Calu3 (cell line): ENCODE results near the gene UTP11. TPM values are rescaled to one million over a fixed set of nuclear protein-coding genes. Genes with fewer than 3 reads are reported as not detected.

ENCODE experiments used
- BruUV-seq: library from RNA; stranded (reverse); fragments of 400-500 nt; replicated peaks from 2 replicates; lab custom pipeline; 2021; lab: Mats Ljungman, UMichigan
- CTCF ChIA-PET: fragments of 300-600 bp; sonication (Branson Sonifier 250); formaldehyde crosslinking; loops from one replicate; lab custom pipeline; 2022; ENCODE audit warnings: antibody characterized with exemption; lab: Charles Lee
- DNase-seq: peaks from one replicate; pipeline ENCODE4 v3.0.0; 2022
- H3K27ac Mint-ChIP-seq: one replicate; pipeline ENCODE4 v1.8.0; 2022; ENCODE audit warnings: mixed read lengths; ENCODE audit not compliant: unreplicated experiment
- H3K27me3 Mint-ChIP-seq: one replicate; pipeline ENCODE4 v1.8.0; 2022; ENCODE audit warnings: mixed read lengths; ENCODE audit not compliant: unreplicated experiment
- H3K36me3 Mint-ChIP-seq: one replicate; pipeline ENCODE4 v1.8.0; 2022; ENCODE audit warnings: mild to moderate bottlenecking, moderate library complexity, mixed read lengths; ENCODE audit not compliant: insufficient read depth, unreplicated experiment
- H3K4me1 Mint-ChIP-seq: one replicate; pipeline ENCODE4 v1.8.0; 2022; ENCODE audit warnings: mild to moderate bottlenecking, low read depth, mixed read lengths; ENCODE audit not compliant: unreplicated experiment
- H3K4me3 Mint-ChIP-seq: one replicate; pipeline ENCODE4 v1.8.0; 2022; ENCODE audit warnings: mild to moderate bottlenecking, low read depth, moderate library complexity, mixed read lengths; ENCODE audit not compliant: unreplicated experiment
- H3K9me3 Mint-ChIP-seq: one replicate; pipeline ENCODE4 v1.8.0; 2022; ENCODE audit warnings: low read depth, mixed read lengths; ENCODE audit not compliant: unreplicated experiment
- intact Hi-C: fragments of 100-400 bp; cut with micrococcal nuclease; formaldehyde crosslinking; loops from one replicate; pipeline ENCODE4 v1.10.0; 2022; ENCODE audit not compliant: unreplicated experiment
- total RNA-seq: library from RNA; stranded (reverse); gene quantifications from 2 replicates; pipeline ENCODE4 v1.2.3, GENCODE V29; 2022
- TF ChIP-seq, protein P1 (sequence below): fragments of 200-600 bp; IDR thresholded peaks from one replicate; pipeline ENCODE4 v1.8.0; 2022; ENCODE audit warnings: antibody characterized with exemption; ENCODE audit not compliant: unreplicated experiment

The UTP11 gene
- total RNA-seq, 1 experiment from 2014 or later: 38.5 TPM

DNA sequence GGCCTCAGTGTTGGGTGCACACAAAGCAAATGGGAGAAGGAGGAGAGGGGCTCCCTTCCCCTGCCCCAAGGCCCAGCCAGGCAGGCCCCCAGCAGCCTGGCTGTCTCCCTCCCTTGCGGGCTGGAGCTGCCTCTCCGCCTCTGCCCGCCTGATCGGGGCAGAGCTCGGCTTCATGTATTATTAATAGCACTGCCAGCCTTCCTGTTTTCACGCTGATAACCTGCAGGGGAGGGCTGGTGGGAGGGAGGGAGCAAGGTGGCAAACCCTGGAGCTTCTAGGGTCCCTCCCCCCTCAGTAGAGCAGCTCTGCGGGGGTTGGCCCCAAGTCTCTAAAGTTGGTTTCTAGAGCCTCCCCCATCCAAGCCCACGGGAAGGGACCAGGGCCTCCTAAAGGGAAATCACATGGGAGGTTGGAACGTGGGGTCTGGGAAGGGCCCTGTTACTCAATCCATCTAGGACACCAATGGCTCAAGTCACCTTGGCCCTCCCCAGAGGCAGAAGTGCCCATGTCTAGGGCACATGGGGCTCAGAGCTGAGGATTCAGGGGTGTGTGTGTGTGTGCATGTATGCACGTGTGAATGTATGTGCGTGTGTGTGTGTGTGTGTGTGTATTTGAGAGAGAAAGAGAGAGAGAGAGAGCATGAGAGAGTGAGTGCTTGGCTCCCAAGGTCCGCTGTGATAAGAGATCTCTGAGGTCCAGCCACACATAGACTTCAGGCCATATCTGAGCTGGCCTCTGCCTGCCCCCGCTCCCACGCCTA is 55.9 kb downstream of the UTP11 start:
- Mint-ChIP-seq H3K27ac (no peak overlapping the region), H3K4me3 (no peak overlapping the region), H3K27me3 (peaks cover 79% of the 10 kb centered on the region), H3K36me3 (no peaks in the 10 kb centered on the region), H3K9me3 (no peaks in the 10 kb centered on the region), H3K4me1 (no peaks in the 10 kb centered on the region)
- intact Hi-C loops: no loop called here
- DNase-seq: no peak
- TF ChIP-seq, protein P1, sequence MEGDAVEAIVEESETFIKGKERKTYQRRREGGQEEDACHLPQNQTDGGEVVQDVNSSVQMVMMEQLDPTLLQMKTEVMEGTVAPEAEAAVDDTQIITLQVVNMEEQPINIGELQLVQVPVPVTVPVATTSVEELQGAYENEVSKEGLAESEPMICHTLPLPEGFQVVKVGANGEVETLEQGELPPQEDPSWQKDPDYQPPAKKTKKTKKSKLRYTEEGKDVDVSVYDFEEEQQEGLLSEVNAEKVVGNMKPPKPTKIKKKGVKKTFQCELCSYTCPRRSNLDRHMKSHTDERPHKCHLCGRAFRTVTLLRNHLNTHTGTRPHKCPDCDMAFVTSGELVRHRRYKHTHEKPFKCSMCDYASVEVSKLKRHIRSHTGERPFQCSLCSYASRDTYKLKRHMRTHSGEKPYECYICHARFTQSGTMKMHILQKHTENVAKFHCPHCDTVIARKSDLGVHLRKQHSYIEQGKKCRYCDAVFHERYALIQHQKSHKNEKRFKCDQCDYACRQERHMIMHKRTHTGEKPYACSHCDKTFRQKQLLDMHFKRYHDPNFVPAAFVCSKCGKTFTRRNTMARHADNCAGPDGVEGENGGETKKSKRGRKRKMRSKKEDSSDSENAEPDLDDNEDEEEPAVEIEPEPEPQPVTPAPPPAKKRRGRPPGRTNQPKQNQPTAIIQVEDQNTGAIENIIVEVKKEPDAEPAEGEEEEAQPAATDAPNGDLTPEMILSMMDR: no peak
- CTCF ChIA-PET: interaction anchor here (0.7 kb wide), 1 partner anchor 15 kb away, joined by 9 read pairs; no protein-coding TSS in a partner anchor
- BruUV-seq: no TSS peak

GRCh38 chr1:38068980-38069340 is 56.4 kb downstream of the UTP11 start:
- no peaks in the 10 kb centered on the region for H3K36me3 Mint-ChIP-seq
- H3K4me1 Mint-ChIP-seq: no peaks in the 10 kb centered on the region
- peaks cover 84% of the 10 kb centered on the region for H3K27me3 Mint-ChIP-seq
- CTCF ChIA-PET: interaction anchor here (0.7 kb wide), 1 partner anchor 15 kb away, joined by 9 read pairs; no protein-coding TSS in a partner anchor
- intact Hi-C loops: no loop called here
- TF ChIP-seq, protein P1: no peak
- H3K27ac Mint-ChIP-seq: no peak overlapping the region
- BruUV-seq: no TSS peak
- no peak overlapping the region for H3K4me3 Mint-ChIP-seq
- no peaks in the 10 kb centered on the region for H3K9me3 Mint-ChIP-seq
- DNase-seq: no peak

GRCh38 chr1:38071312-38072256 is 59.0 kb downstream of the UTP11 start:
- Mint-ChIP-seq H3K9me3 (no peaks in the 10 kb centered on the region), H3K4me1 (no peaks in the 10 kb centered on the region), H3K27me3 (peaks cover 100% of the 10 kb centered on the region), H3K27ac (no peak overlapping the region), H3K36me3 (no peaks in the 10 kb centered on the region), H3K4me3 (no peak overlapping the region)
- BruUV-seq: no TSS peak
- TF ChIP-seq, protein P1: no peak
- CTCF ChIA-PET: interaction anchor here (0.6 to 2.0 kb wide), 7 partner anchors 10 to 332 kb away, joined by 3 to 8 read pairs (median 3); partner anchors contain the start of gene POU3F1
- intact Hi-C loops: no loop called here
- DNase-seq: no peak

DNA sequence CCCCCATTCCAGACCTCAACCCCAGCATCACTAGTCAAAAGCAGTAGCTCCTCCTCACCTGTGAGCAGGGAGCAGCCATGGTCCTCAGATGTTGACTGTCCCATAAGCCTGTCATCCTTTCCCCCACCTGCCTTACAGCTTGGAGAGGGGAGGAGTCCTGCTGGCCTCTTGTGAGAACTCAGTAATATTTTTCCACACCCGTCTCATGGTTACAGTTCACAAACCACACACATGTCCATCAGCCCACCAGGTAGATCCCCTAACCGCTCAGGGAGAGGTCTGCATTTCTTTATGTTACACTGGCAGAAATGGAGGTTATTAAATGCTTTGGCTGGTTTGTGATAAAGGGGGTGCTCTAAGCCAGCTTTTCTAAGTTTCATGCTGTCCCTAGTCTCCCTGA is 60.3 kb downstream of the UTP11 start:
- no peak overlapping the region for H3K4me3 Mint-ChIP-seq
- H3K27ac Mint-ChIP-seq: no peak overlapping the region
- no peaks in the 10 kb centered on the region for H3K9me3 Mint-ChIP-seq
- TF ChIP-seq, protein P1: no peak
- CTCF ChIA-PET: interaction anchor here (1.1 kb wide), 1 partner anchor 330 kb away, joined by 3 read pairs; no protein-coding TSS in a partner anchor
- peaks cover 88% of the 10 kb centered on the region for H3K27me3 Mint-ChIP-seq
- H3K4me1 Mint-ChIP-seq: no peaks in the 10 kb centered on the region
- BruUV-seq: no TSS peak
- intact Hi-C loops: no loop called here
- no peak for DNase-seq
- H3K36me3 Mint-ChIP-seq: no peaks in the 10 kb centered on the region
